Measurements from ENCODE around the gene COL12A1.

DNA sequence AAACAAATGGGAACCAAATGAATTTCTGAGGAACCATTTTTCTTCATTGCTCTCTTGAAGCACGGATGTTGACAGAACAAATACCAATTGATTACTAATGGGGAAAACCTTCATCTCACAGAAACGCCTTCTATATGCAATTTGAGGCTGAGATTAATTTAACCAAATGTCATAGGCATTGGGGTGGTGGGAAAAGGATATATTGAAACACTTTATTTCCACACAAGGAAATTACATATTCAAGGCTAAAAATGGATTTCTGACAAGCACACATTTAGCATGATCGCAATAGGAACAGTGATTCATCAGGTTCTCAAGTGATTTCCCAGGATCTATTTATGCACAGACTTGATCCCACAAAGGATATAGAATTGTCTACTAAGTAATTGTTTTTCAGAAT is 88.9 kb downstream of the COL12A1 start:
- TF ChIP-seq, protein P1, sequence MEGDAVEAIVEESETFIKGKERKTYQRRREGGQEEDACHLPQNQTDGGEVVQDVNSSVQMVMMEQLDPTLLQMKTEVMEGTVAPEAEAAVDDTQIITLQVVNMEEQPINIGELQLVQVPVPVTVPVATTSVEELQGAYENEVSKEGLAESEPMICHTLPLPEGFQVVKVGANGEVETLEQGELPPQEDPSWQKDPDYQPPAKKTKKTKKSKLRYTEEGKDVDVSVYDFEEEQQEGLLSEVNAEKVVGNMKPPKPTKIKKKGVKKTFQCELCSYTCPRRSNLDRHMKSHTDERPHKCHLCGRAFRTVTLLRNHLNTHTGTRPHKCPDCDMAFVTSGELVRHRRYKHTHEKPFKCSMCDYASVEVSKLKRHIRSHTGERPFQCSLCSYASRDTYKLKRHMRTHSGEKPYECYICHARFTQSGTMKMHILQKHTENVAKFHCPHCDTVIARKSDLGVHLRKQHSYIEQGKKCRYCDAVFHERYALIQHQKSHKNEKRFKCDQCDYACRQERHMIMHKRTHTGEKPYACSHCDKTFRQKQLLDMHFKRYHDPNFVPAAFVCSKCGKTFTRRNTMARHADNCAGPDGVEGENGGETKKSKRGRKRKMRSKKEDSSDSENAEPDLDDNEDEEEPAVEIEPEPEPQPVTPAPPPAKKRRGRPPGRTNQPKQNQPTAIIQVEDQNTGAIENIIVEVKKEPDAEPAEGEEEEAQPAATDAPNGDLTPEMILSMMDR (IDR thresholded peaks at IDR 0.05; ENCODE audit: poor library complexity): no peak
- no peak for TF ChIP-seq EZH2phosphoT487 (IDR thresholded peaks at IDR 0.05; ENCODE audit: low read depth, severe bottlenecking, unreplicated experiment)
